Endothelial cell of umbilical vein (primary cell): ENCODE data around the gene TMEM54.

ENCODE experiments used
- CTCF ChIP-seq, 2 donors: IDR thresholded peaks; 1 replicate in 1 of 2; 2 replicates in 1 of 2; pipeline ENCODE4 v1.5.1; 2011; ENCODE audit warnings: low read length in 2 of 2, mild to moderate bottlenecking in 2 of 2, moderate library complexity in 2 of 2, control low read depth in 1 of 2, inconsistent platforms in 1 of 2, low read depth in 1 of 2; ENCODE audit not compliant: insufficient read depth in 1 of 2; ENCODE audit errors: extremely low read depth in 1 of 2
- EZH2 ChIP-seq: IDR thresholded peaks from 2 replicates; pipeline ENCODE4 v1.6.1; 2012; ENCODE audit warnings: borderline replicate concordance, low read depth, mild to moderate bottlenecking, moderate library complexity, low read length, inconsistent platforms; ENCODE audit not compliant: severe bottlenecking
- GATA2 ChIP-seq: IDR thresholded peaks from 2 replicates; pipeline ENCODE4 v1.7.0; 2011; ENCODE audit warnings: low read depth, mild to moderate bottlenecking, moderate library complexity, mixed read lengths, low read length; ENCODE audit not compliant: insufficient read length, insufficient read depth
- MYC ChIP-seq: IDR thresholded peaks from one replicate; pipeline ENCODE4 v1.6.1; 2011; ENCODE audit warnings: mild to moderate bottlenecking, low read depth, low read length
- POLR2A ChIP-seq: IDR thresholded peaks from 2 replicates; pipeline ENCODE4 v1.6.1; 2012; ENCODE audit warnings: low read depth, mild to moderate bottlenecking, control low read depth, low read length
- POLR2AphosphoS5 ChIP-seq: IDR thresholded peaks from 2 replicates; pipeline ENCODE4 v1.6.1; 2012; ENCODE audit warnings: low read depth, mild to moderate bottlenecking, control low read depth, low read length, moderate library complexity; ENCODE audit not compliant: insufficient read depth
- TF ChIP-seq, protein P1 (sequence below): IDR thresholded peaks from 2 replicates; pipeline ENCODE4 v1.6.1; 2011; ENCODE audit not compliant: insufficient read depth, insufficient read length

GRCh38 chr1:32897082-32898049 is 3.8 kb downstream of the TMEM54 start:
- TF ChIP-seq CTCF (IDR thresholded peaks at IDR 0.05; ENCODE audit: extremely low read depth in 1 of 2, insufficient read depth in 1 of 2, low read depth in 1 of 2, low read length in 2 of 2) (no peak), POLR2AphosphoS5 (no peak), POLR2A (no peak), EZH2 (no peak), MYC (no peak), GATA2 (no peak)
- TF ChIP-seq, protein P1, sequence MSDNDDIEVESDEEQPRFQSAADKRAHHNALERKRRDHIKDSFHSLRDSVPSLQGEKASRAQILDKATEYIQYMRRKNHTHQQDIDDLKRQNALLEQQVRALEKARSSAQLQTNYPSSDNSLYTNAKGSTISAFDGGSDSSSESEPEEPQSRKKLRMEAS = no peak
